HepG2 (cell line): ENCODE results near the gene HELZ.

Experiments used
- NFATC3 ChIP-seq: sonication (generic); formaldehyde crosslinking; IDR thresholded peaks from 2 replicates; pipeline ENCODE4 v1.5.1; 2020; ENCODE audit warnings: mild to moderate bottlenecking, missing genetic modification reagents
- POLR2A ChIP-seq, 2 experiments: IDR thresholded peaks; 2 replicates each; pipeline ENCODE4 v1.6.1; 2011; ENCODE audit warnings: low read depth in 2 of 2, low read length in 2 of 2, mild to moderate bottlenecking in 1 of 2, moderate library complexity in 1 of 2; ENCODE audit not compliant: insufficient read depth in 1 of 2
- POLR2AphosphoS5 ChIP-seq: IDR thresholded peaks from 2 replicates; pipeline ENCODE4 v1.6.1; 2012; ENCODE audit warnings: low read depth, low read length
- TF ChIP-seq, protein P1 (sequence below), 2 experiments: fragments of 450-650 bp in 1 of 2; sonication (generic) in 1 of 2; formaldehyde crosslinking; IDR thresholded peaks; 2 replicates each; pipeline versions ENCODE4 v1.5.0 to v1.8.0; 2020 to 2022; ENCODE audit warnings: mild to moderate bottlenecking in 1 of 2, missing genetic modification reagents in 1 of 2

GRCh38 chr17:67152824-67153223 is 92.2 kb downstream of the HELZ start:
- TF ChIP-seq POLR2A (IDR thresholded peaks at IDR 0.05; ENCODE audit: insufficient read depth in 1 of 2, low read depth in 2 of 2, low read length in 2 of 2): no peak
- TF ChIP-seq NFATC3 (CRISPR knock-in tag): no peak
- TF ChIP-seq, protein P1, sequence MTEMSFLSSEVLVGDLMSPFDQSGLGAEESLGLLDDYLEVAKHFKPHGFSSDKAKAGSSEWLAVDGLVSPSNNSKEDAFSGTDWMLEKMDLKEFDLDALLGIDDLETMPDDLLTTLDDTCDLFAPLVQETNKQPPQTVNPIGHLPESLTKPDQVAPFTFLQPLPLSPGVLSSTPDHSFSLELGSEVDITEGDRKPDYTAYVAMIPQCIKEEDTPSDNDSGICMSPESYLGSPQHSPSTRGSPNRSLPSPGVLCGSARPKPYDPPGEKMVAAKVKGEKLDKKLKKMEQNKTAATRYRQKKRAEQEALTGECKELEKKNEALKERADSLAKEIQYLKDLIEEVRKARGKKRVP (CRISPR knock-in tag; IDR thresholded peaks at IDR 0.05): no peak
- TF ChIP-seq POLR2AphosphoS5: no peak
